Endothelial cell of umbilical vein (primary cell): ENCODE measurements around the gene DMAC2L. TPM values are rescaled to one million over a fixed set of nuclear protein-coding genes. Genes with fewer than 3 reads are reported as not detected.

Experiments
- BruUV-seq: library from RNA; stranded (reverse); fragments of 400-500 nt; replicated peaks from 2 replicates; lab custom pipeline; 2021; lab: Mats Ljungman, UMichigan
- CTCF ChIA-PET: fragments of 300-600, 350-600 bp; sonication (Branson Sonifier 250); formaldehyde crosslinking; loops from one replicate; lab custom pipeline; 2021; ENCODE audit warnings: antibody characterized with exemption, inconsistent platforms; lab: Charles Lee
- POLR2A ChIA-PET: fragments of 300-600, 350-600 bp; sonication (Branson Sonifier 250); formaldehyde crosslinking; loops from one replicate; lab custom pipeline; 2021; ENCODE audit warnings: antibody characterized with exemption, inconsistent platforms; lab: Charles Lee
- DNase-seq: peaks from one replicate; pipeline ENCODE4 v3.0.0-alpha.2; 2011; ENCODE audit warnings: low read depth, low spot score
- FAIRE-seq: peaks from 2 replicates; lab custom pipeline; 2011; peaks lifted over from hg19 to GRCh38; lab: Jason Lieb, UNC
- H2AFZ ChIP-seq: 2 replicates; pipeline ENCODE4 v1.6.0; 2012; ENCODE audit warnings: low read depth, low read length, control low read depth, inconsistent platforms
- H3K27ac ChIP-seq: 2 replicates; pipeline ENCODE4 v1.5.1; 2011; ENCODE audit warnings: low read depth, mild to moderate bottlenecking, control low read depth, low read length, moderate library complexity; ENCODE audit not compliant: insufficient read depth
- H3K27me3 ChIP-seq, 2 experiments: 2 replicates each; pipeline versions ENCODE4 v1.6.0 to v1.6.1; 2011; ENCODE audit warnings: low read length in 2 of 2, mixed read lengths in 1 of 2; ENCODE audit not compliant: control insufficient read depth in 2 of 2, insufficient read depth in 2 of 2
- H3K36me3 ChIP-seq, 2 experiments: 2 replicates in 1 of 2; 3 replicates in 1 of 2; pipeline ENCODE4 v1.5.1; 2011; ENCODE audit warnings: low read length in 2 of 2, mild to moderate bottlenecking in 1 of 2, moderate library complexity in 1 of 2; ENCODE audit not compliant: control insufficient read depth in 2 of 2, insufficient read depth in 2 of 2; ENCODE audit errors: extremely low read depth in 1 of 2
- H3K4me1 ChIP-seq: 3 replicates; pipeline ENCODE4 v1.5.1; 2011; ENCODE audit warnings: mild to moderate bottlenecking, low read length; ENCODE audit not compliant: control insufficient read depth, insufficient read depth; ENCODE audit errors: extremely low read depth
- H3K4me2 ChIP-seq: 2 replicates; pipeline ENCODE4 v1.6.1; 2011; ENCODE audit warnings: low read length, control low read depth, mixed read lengths; ENCODE audit not compliant: insufficient read depth
- H3K4me3 ChIP-seq, 3 experiments: fragments of 200-600 bp in 1 of 3; sonication (generic), shearing (Covaris generic) in 1 of 3; replicated peaks in 1 of 3; 2 replicates each; pipeline ENCODE4 v1.5.1; 2011 to 2016; ENCODE audit warnings: control low read depth in 3 of 3, low read length in 3 of 3, mild to moderate bottlenecking in 2 of 3, inconsistent platforms in 1 of 3, low read depth in 1 of 3, moderate library complexity in 1 of 3; ENCODE audit not compliant: insufficient read depth in 1 of 3
- H3K79me2 ChIP-seq: 2 replicates; pipeline ENCODE4 v1.6.0; 2012; ENCODE audit warnings: low read length, inconsistent platforms; ENCODE audit not compliant: control insufficient read depth, insufficient read depth
- H3K9ac ChIP-seq: replicated peaks from 2 replicates; pipeline ENCODE3; 2011; ENCODE audit warnings: low read length, control low read depth; ENCODE audit not compliant: insufficient read depth; ENCODE audit errors: extremely low read depth
- H3K9me1 ChIP-seq: replicated peaks from 3 replicates; pipeline ENCODE4 v1.6.0; 2011; ENCODE audit warnings: mild to moderate bottlenecking, low read length; ENCODE audit not compliant: control insufficient read depth, insufficient read depth; ENCODE audit errors: extremely low read depth
- H3K9me3 ChIP-seq: replicated peaks from 2 replicates; pipeline ENCODE4 v1.5.1; 2012; ENCODE audit warnings: low read length, inconsistent platforms; ENCODE audit not compliant: control insufficient read depth, insufficient read depth
- H4K20me1 ChIP-seq: replicated peaks from 2 replicates; pipeline ENCODE3; 2011; ENCODE audit warnings: mild to moderate bottlenecking, low read length; ENCODE audit not compliant: control insufficient read depth, insufficient read depth; ENCODE audit errors: extremely low read depth
- EZH2 ChIP-seq: IDR thresholded peaks from 2 replicates; pipeline ENCODE4 v1.6.1; 2012; ENCODE audit warnings: borderline replicate concordance, low read depth, mild to moderate bottlenecking, moderate library complexity, low read length, inconsistent platforms; ENCODE audit not compliant: severe bottlenecking
- FOS ChIP-seq: IDR thresholded peaks from 2 replicates; pipeline ENCODE4 v1.6.1; 2011; ENCODE audit warnings: mild to moderate bottlenecking, low read length, moderate library complexity, borderline replicate concordance; ENCODE audit not compliant: insufficient read depth
- GATA2 ChIP-seq: IDR thresholded peaks from 2 replicates; pipeline ENCODE4 v1.7.0; 2011; ENCODE audit warnings: low read depth, mild to moderate bottlenecking, moderate library complexity, mixed read lengths, low read length; ENCODE audit not compliant: insufficient read length, insufficient read depth
- JUN ChIP-seq: IDR thresholded peaks from 2 replicates; pipeline ENCODE4 v1.6.1; 2011; ENCODE audit warnings: borderline replicate concordance, low read depth; ENCODE audit not compliant: insufficient read length, insufficient read depth
- MYC ChIP-seq: IDR thresholded peaks from one replicate; pipeline ENCODE4 v1.6.1; 2011; ENCODE audit warnings: mild to moderate bottlenecking, low read depth, low read length
- POLR2A ChIP-seq: IDR thresholded peaks from 2 replicates; pipeline ENCODE4 v1.6.1; 2012; ENCODE audit warnings: low read depth, mild to moderate bottlenecking, control low read depth, low read length
- POLR2AphosphoS5 ChIP-seq: IDR thresholded peaks from 2 replicates; pipeline ENCODE4 v1.6.1; 2012; ENCODE audit warnings: low read depth, mild to moderate bottlenecking, control low read depth, low read length, moderate library complexity; ENCODE audit not compliant: insufficient read depth
- dilution Hi-C: fragments of 300-500 bp; cut with MboI; formaldehyde crosslinking; loops from one replicate; pipeline ENCODE4 v1.15.0; 2019; ENCODE audit warnings: low sequenced_read_pairs; ENCODE audit not compliant: extremely low pct_ligation_motif_present
- intact Hi-C: fragments of 100-400 bp; cut with micrococcal nuclease; formaldehyde crosslinking; loops from one replicate; pipeline ENCODE4 v1.10.0; 2022
- polyA plus RNA-seq, 4 experiments: library from polyadenylated mRNA; depleted of rRNA in 3 of 4; stranded (reverse) in 3 of 4; unstranded in 1 of 4; fragments of >200 nt; gene quantifications; 2 replicates each; pipeline versions ENCODE4 v1.2.1 to v1.2.3, GENCODE V29; 2011 to 2012; ENCODE audit warnings: missing spikeins in 1 of 4
- total RNA-seq: library from RNA; stranded (reverse); gene quantifications from 2 replicates; pipeline ENCODE4 v1.2.3, GENCODE V29; 2021
- TF ChIP-seq, protein P1 (sequence below), 2 donors: IDR thresholded peaks; 1 replicate in 1 of 2; 2 replicates in 1 of 2; pipeline ENCODE4 v1.5.1; 2011; ENCODE audit warnings: low read length in 2 of 2, mild to moderate bottlenecking in 2 of 2, moderate library complexity in 2 of 2, control low read depth in 1 of 2, inconsistent platforms in 1 of 2, low read depth in 1 of 2; ENCODE audit not compliant: insufficient read depth in 1 of 2; ENCODE audit errors: extremely low read depth in 1 of 2
- TF ChIP-seq, protein P2 (sequence below): IDR thresholded peaks from 2 replicates; pipeline ENCODE4 v1.6.1; 2011; ENCODE audit not compliant: insufficient read depth, insufficient read length

DMAC2L gene
- total and polyA plus RNA-seq, 2 donors (not counting 3 experiments of a cell fraction or from before 2014, with no cell fraction given), result 13.9 to 19.2 TPM

DNA sequence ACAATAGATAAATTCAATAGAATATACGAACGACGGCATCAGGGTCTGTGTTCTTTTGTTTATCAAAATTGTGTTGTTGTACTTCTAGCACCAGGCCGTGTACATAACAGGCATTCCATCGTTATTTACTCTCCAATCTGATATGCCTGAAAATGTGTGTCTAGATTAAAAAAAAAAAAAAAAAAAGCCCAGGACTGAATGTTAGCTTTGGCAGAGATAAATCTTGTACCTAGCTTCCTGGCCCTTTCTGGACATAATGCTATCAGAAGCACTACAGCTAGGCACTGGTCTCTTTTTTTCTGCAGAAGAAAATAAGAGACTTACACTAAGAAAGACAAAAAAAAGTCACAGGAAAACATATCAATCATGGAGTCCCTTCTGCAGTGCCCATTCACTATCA, 47.5 kb downstream of the DMAC2L start:
- FAIRE-seq (no peak), DNase-seq (no peak)
- intact Hi-C loops, result no loop called here

More for the DNA sequence above, 47.5 kb downstream of the DMAC2L start:
- ChIA-PET CTCF (interaction anchor here (1.1 to 1.4 kb wide), 2 partner anchors 15 to 39 kb away, joined by 3 read pairs; no protein-coding TSS in a partner anchor), POLR2A (interaction anchor here (0.6 kb wide), 1 partner anchor 11 kb away, joined by 3 read pairs; no protein-coding TSS in a partner anchor)
- Histone ChIP-seq H4K20me1 (no peaks in the 10 kb centered on the region), H3K9ac (no peak overlapping the region), H3K4me1 (peaks cover 12% of the 10 kb centered on the region), H3K27me3 (no peaks in the 10 kb centered on the region), H3K9me3 (no peaks in the 10 kb centered on the region), H3K4me3 (no peak overlapping the region), H3K79me2 (no peaks in the 10 kb centered on the region), H3K4me2 (no peak overlapping the region), H3K27ac (no peak overlapping the region), H3K9me1 (no peaks in the 10 kb centered on the region), H3K36me3 (no peaks in the 10 kb centered on the region), H2AFZ (no peak overlapping the region)
- no peak for TF ChIP-seq JUN
- no peak for TF ChIP-seq MYC
- no peak for TF ChIP-seq POLR2AphosphoS5
- no peak for TF ChIP-seq GATA2
- TF ChIP-seq, protein P1, sequence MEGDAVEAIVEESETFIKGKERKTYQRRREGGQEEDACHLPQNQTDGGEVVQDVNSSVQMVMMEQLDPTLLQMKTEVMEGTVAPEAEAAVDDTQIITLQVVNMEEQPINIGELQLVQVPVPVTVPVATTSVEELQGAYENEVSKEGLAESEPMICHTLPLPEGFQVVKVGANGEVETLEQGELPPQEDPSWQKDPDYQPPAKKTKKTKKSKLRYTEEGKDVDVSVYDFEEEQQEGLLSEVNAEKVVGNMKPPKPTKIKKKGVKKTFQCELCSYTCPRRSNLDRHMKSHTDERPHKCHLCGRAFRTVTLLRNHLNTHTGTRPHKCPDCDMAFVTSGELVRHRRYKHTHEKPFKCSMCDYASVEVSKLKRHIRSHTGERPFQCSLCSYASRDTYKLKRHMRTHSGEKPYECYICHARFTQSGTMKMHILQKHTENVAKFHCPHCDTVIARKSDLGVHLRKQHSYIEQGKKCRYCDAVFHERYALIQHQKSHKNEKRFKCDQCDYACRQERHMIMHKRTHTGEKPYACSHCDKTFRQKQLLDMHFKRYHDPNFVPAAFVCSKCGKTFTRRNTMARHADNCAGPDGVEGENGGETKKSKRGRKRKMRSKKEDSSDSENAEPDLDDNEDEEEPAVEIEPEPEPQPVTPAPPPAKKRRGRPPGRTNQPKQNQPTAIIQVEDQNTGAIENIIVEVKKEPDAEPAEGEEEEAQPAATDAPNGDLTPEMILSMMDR (IDR thresholded peaks at IDR 0.05; ENCODE audit: extremely low read depth in 1 of 2, insufficient read depth in 1 of 2, low read depth in 1 of 2, low read length in 2 of 2), result no peak
- TF ChIP-seq, protein P2, sequence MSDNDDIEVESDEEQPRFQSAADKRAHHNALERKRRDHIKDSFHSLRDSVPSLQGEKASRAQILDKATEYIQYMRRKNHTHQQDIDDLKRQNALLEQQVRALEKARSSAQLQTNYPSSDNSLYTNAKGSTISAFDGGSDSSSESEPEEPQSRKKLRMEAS, result no peak
- TF ChIP-seq FOS, result no peak
- TF ChIP-seq EZH2, result no peak
- no peak for TF ChIP-seq POLR2A
- no TSS peak for BruUV-seq
- dilution Hi-C loops, result no loop called here
